HepG2 (cell line): Measurements from ENCODE around the gene ATL2. TPM values are rescaled to one million over a fixed set of nuclear protein-coding genes. Genes with fewer than 3 reads are reported as not detected.

Experiments
- CREB3 ChIP-seq: sonication (generic); formaldehyde crosslinking; IDR thresholded peaks from 2 replicates; pipeline ENCODE4 v1.5.0; 2020; ENCODE audit warnings: missing genetic modification reagents
- HMGXB4 ChIP-seq, 2 experiments: sonication (generic) in 1 of 2; formaldehyde crosslinking in 1 of 2; IDR thresholded peaks; 2 replicates each; pipeline versions ENCODE4 v1.4.0 to v1.6.1; 2018 to 2020; ENCODE audit warnings: missing genetic modification reagents in 2 of 2, borderline replicate concordance in 1 of 2, low read depth in 1 of 2, mild to moderate bottlenecking in 1 of 2, missing biosample characterization in 1 of 2
- PHF21A ChIP-seq: sonication (generic); formaldehyde crosslinking; IDR thresholded peaks from 2 replicates; pipeline ENCODE4 v1.5.0; 2020; ENCODE audit warnings: mild to moderate bottlenecking, missing genetic modification reagents
- PPARG ChIP-seq: conservative IDR thresholded peaks from 2 replicates; pipeline ENCODE4 v1.6.1; 2016; ENCODE audit warnings: missing biosample characterization, missing genetic modification reagents
- THRA ChIP-seq: sonication (generic); formaldehyde crosslinking; IDR thresholded peaks from 2 replicates; pipeline ENCODE4 v1.4.0; 2020; ENCODE audit warnings: missing genetic modification reagents, borderline replicate concordance
- ZHX1 ChIP-seq: sonication (generic); formaldehyde crosslinking; IDR thresholded peaks from 2 replicates; pipeline ENCODE4 v1.8.1; 2022; ENCODE audit warnings: low read depth, mild to moderate bottlenecking, missing genetic modification reagents
- ZNF180 ChIP-seq: sonication (generic); formaldehyde crosslinking; IDR thresholded peaks from 2 replicates; pipeline ENCODE4 v1.4.0; 2020; ENCODE audit warnings: low read depth, missing genetic modification reagents, borderline replicate concordance
- ZNF230 ChIP-seq: sonication (generic); formaldehyde crosslinking; IDR thresholded peaks from 2 replicates; pipeline ENCODE4 v1.4.0; 2020; ENCODE audit warnings: mild to moderate bottlenecking, missing genetic modification reagents
- ZNF644 ChIP-seq: IDR thresholded peaks from 2 replicates; pipeline ENCODE4 v1.6.1; 2016; ENCODE audit warnings: low read depth
- polyA plus RNA-seq, 8 experiments: library from polyadenylated mRNA; depleted of rRNA in 3 of 8; stranded (reverse) in 7 of 8; unstranded in 1 of 8; fragments of >200 nt; fragmentation: Illumina TruSeq in 4 of 8; extraction: Trizol in 4 of 8; gene quantifications; 2 replicates each; pipeline versions ENCODE4 v1.2.1 to v1.2.3, GENCODE V29; 2011 to 2016; ENCODE audit warnings: low read depth in 4 of 8, missing spikeins in 1 of 8, mixed read lengths in 1 of 8; ENCODE audit not compliant: insufficient read depth in 1 of 8
- total RNA-seq, 5 experiments: library from RNA; depleted of rRNA; stranded (reverse); fragments of >200 nt; fragmentation: Illumina TruSeq; extraction: Trizol; gene quantifications; 2 replicates each; pipeline ENCODE4 v1.2.3, GENCODE V29; 2016; ENCODE audit warnings: low read depth in 1 of 5

ATL2 gene
- total and polyA plus RNA-seq, 2 of the 13 experiments (the other 11 are each of a cell fraction or from before 2014, with no cell fraction given) = 56.5 to 119 TPM

- TF ChIP-seq CREB3 (CRISPR knock-in tag) (no peak), ZNF644 (0 out of 2 replicates have a peak, but pooled peaks have one; percentile 24), PHF21A (CRISPR knock-in tag) (no peak), ZNF180 (no peak), ZNF230 (CRISPR knock-in tag) (no peak), PPARG (no peak), THRA (CRISPR knock-in tag) (no peak), ZHX1 (CRISPR knock-in tag) (no peak), HMGXB4 (CRISPR knock-in tag; IDR thresholded peaks at IDR 0.05; ENCODE audit: borderline replicate concordance in 1 of 2, low read depth in 1 of 2) (no peak)
These were observed 99.6 kb downstream of the ATL2 start (continued) for GRCh38 chr2:38277245-38278116.
